ENCODE data around the gene TMEM135. TPM values are rescaled to one million over a fixed set of nuclear protein-coding genes. Genes with fewer than 3 reads are reported as not detected.

TMEM135 gene
- total RNA-seq, 6 experiments from 2014 or later, result 12.2 to 27.9 (median 18.8) TPM

DNA sequence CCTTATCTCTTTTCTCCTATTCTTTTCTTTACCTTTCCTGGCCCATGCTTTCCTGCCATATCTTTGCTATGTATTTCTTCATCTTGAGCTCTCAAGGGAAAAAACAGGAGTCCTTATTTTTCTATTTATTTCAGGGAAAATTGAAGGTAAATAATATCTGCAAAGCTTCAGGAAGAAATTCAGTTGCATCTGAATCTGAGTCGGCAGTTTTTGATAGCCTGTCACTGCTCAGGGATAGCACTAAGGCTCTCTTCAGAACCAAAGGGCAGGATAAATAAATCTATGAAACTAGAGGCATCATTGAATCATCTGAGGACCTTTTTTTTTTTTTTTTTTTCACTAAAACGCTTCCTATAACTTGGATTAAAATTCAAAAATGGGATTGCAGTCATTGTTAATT is 288.9 kb downstream of the TMEM135 start:
- peaks cover 0 to 2% (median 0%) of the 10 kb centered on the region in 4 donors for H3K36me3 ChIP-seq
- no peak for TF ChIP-seq POLR2A (IDR thresholded peaks at IDR 0.05)
- TF ChIP-seq, protein P1, sequence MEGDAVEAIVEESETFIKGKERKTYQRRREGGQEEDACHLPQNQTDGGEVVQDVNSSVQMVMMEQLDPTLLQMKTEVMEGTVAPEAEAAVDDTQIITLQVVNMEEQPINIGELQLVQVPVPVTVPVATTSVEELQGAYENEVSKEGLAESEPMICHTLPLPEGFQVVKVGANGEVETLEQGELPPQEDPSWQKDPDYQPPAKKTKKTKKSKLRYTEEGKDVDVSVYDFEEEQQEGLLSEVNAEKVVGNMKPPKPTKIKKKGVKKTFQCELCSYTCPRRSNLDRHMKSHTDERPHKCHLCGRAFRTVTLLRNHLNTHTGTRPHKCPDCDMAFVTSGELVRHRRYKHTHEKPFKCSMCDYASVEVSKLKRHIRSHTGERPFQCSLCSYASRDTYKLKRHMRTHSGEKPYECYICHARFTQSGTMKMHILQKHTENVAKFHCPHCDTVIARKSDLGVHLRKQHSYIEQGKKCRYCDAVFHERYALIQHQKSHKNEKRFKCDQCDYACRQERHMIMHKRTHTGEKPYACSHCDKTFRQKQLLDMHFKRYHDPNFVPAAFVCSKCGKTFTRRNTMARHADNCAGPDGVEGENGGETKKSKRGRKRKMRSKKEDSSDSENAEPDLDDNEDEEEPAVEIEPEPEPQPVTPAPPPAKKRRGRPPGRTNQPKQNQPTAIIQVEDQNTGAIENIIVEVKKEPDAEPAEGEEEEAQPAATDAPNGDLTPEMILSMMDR (IDR thresholded peaks at IDR 0.05), result no peak
- intact Hi-C loops (cut with DNase I), result no loop called here

DNA sequence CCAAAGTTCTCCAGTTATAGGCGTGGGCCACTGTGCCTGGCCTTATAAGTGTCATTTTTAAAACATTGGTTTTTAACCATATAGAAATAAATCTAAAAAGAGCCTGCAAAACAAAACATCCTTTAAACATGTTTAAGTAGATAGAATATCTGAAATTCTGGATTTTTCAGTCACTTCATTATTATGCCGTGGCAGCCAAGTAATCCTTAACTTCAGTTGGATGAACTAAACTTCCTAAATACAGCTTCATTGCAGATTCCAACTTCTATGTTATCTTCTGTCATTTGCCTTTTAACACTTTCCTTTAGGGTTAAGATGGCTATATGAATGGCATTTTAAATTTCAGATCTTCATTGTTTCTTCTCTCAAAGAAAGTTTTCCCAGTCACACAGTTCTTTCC is 291.4 kb downstream of the TMEM135 start:
- Histone ChIP-seq H3K4me1 (no peaks in the 10 kb centered on the region), H3K27me3 (no peaks in the 10 kb centered on the region), H3K36me3 (no peaks in the 10 kb centered on the region), H3K4me3 (no peak overlapping the region), H3K9me3 (no peaks in the 10 kb centered on the region), H3K27ac (no peak overlapping the region)
- intact Hi-C loops (cut with DNase I), result no loop called here
- DNase-seq (no peak), ATAC-seq (no peak)
- WGBS (ENCODE audit: insufficient coverage, low coverage, low lambda C conversion rate, missing lambda C conversion rate), result 100% methylated on average over 2 of the region's 2 CpGs
- TF ChIP-seq, protein P1 (IDR thresholded peaks at IDR 0.05), result no peak
- TF ChIP-seq POLR2A (IDR thresholded peaks at IDR 0.05), result no peak

More for the DNA sequence above, 288.9 kb downstream of the TMEM135 start:
- no peak for DNase-seq
- Histone ChIP-seq H3K27me3 (no peaks in the 10 kb centered on the region), H3K4me1 (no peaks in the 10 kb centered on the region), H3K27ac (no peak overlapping the region), H3K9me3 (no peaks in the 10 kb centered on the region), H3K4me3 (no peak overlapping the region)
- WGBS (ENCODE audit: insufficient coverage, low coverage, low lambda C conversion rate, missing lambda C conversion rate), result 89% methylated on average over 2 of the region's 2 CpGs
- no peak for ATAC-seq

DNA sequence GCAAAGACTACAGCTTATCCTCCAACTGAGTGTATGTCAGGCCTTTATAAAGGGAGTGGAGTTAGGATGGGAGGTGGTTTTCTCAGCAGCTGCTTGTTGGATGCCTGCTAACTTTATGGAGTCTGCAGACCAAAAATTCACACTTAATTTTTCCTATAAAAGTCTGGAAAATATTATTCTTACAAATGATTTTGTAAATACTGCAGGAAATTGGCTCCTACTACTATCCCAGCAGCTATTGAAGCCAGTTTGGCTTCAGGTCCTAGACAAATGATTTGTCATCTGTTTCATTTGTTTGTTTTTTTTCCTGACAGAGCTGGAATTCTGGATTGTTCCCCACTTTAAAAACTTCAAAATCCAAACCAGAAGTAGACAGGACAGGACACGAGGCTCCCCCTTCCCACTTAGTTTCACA is 292.5 kb downstream of the TMEM135 start:
- ATAC-seq, result no peak
- H3K27ac ChIP-seq, result no peak overlapping the region
- no peak overlapping the region for H3K4me3 ChIP-seq
- no peaks in the 10 kb centered on the region for H3K36me3 ChIP-seq
- TF ChIP-seq, protein P1 (IDR thresholded peaks at IDR 0.05), result no peak
- no peak for TF ChIP-seq POLR2A (IDR thresholded peaks at IDR 0.05)
- WGBS (ENCODE audit: insufficient coverage, low coverage, low lambda C conversion rate, missing lambda C conversion rate), result 71% methylated on average over 1 of the region's 1 CpG
- DNase-seq, result no peak
- intact Hi-C loops (cut with DNase I), result no loop called here
- H3K27me3 ChIP-seq, result no peaks in the 10 kb centered on the region
- no peaks in the 10 kb centered on the region for H3K9me3 ChIP-seq
- H3K4me1 ChIP-seq, result no peaks in the 10 kb centered on the region

DNA sequence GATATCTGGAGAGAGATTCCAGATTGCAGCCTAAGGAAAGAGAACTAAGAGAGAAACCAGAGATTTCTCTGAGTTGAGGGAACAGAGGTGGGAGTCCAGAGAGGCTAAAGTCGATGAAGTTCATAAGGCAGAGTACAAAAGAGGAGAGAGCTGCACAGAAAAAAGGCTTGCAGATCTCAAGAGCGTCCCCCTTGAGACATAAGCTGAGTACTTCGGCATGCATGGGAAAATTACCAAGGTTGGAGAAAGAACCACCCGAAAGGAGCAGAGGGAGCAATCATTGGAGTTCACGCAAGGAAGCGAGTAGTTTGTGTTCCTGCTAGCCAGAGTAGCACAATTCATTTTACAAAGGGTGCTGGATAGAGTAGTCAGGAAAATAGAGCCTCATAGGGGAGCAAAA is 293.5 kb downstream of the TMEM135 start:
- H3K9me3 ChIP-seq, result no peaks in the 10 kb centered on the region
- no peak for DNase-seq
- 86% methylated on average over 5 of the region's 6 CpGs for WGBS (ENCODE audit: insufficient coverage, low coverage, low lambda C conversion rate, missing lambda C conversion rate)
- no peaks in the 10 kb centered on the region for H3K36me3 ChIP-seq
- no peak for TF ChIP-seq POLR2A (IDR thresholded peaks at IDR 0.05)
- no peak for ATAC-seq
- H3K27me3 ChIP-seq, result no peaks in the 10 kb centered on the region
- no peak overlapping the region for H3K27ac ChIP-seq
- intact Hi-C loops (cut with DNase I), result no loop called here
- H3K4me3 ChIP-seq, result no peak overlapping the region
- no peaks in the 10 kb centered on the region for H3K4me1 ChIP-seq

DNA sequence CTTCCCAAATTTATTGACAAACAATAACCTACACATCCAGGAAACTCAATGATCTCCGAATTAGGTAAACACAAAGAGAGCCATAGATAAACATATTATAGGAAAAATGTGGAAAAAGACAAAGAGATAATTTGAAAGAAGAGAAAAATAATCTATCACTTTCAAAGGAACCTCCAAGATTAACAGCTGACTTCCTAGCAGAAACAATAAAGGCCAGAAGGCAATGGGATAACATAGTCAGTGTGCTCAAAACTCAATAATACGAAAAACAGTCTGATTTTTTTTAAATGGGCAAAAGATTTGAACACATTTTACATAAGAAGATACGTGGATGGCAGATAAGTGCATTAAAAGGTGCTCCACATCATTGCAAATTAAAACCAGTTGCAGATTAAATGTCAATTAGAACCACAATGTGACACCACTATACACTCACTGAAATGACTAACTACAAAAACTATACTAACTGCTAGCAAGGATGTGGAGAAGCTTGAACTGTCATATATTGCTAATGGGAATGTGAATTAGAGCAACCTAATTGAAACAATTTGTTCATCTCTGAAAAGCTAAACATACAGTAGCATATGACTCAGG is 300.4 kb downstream of the TMEM135 start:
- WGBS (ENCODE audit: insufficient coverage, low coverage, low lambda C conversion rate, missing lambda C conversion rate), result 73% methylated on average over 3 of the region's 3 CpGs
- Histone ChIP-seq H3K4me1 (no peaks in the 10 kb centered on the region), H3K27ac (no peak overlapping the region), H3K27me3 (no peaks in the 10 kb centered on the region), H3K36me3 (no peaks in the 10 kb centered on the region), H3K9me3 (peaks cover 0 to 5% (median 0%) of the 10 kb centered on the region in 4 donors), H3K4me3 (no peak overlapping the region)
- ATAC-seq, result no peak
- intact Hi-C loops (cut with DNase I), result no loop called here
- TF ChIP-seq, protein P1 (IDR thresholded peaks at IDR 0.05), result no peak
- TF ChIP-seq POLR2A (IDR thresholded peaks at IDR 0.05), result no peak
- DNase-seq, result no peak

Measured in right lobe of liver (tissue), 6 donors.